ENCODE measurements around the gene FADS1. TPM values are rescaled to one million over a fixed set of nuclear protein-coding genes. Genes with fewer than 3 reads are reported as not detected.

Gene FADS1
- total RNA-seq, 1 donor from 2014 or later = 24.1 TPM

- Histone ChIP-seq H3K27ac (replicated peaks) (no peak overlapping the region), H3K4me3 (no peak overlapping the region), H3K9me3 (replicated peaks) (no peaks in the 10 kb centered on the region), H3K4me1 (peaks cover 6% of the 10 kb centered on the region), H3K36me3 (no peaks in the 10 kb centered on the region), H3K27me3 (ENCODE audit: low read depth) (peaks cover 35% of the 10 kb centered on the region)
- intact Hi-C loops (cut with micrococcal nuclease) = no loop called here
- DNase-seq = no peak
- no peak for TF ChIP-seq CTCF (IDR thresholded peaks at IDR 0.05; ENCODE audit: borderline replicate concordance)
Observed at GRCh38 chr11:61766353-61766841, 50.4 kb downstream of the FADS1 start.

- peaks cover 41% of the 10 kb centered on the region for H3K27me3 ChIP-seq (ENCODE audit: low read depth)
- H3K9me3 ChIP-seq (replicated peaks) = no peaks in the 10 kb centered on the region
- intact Hi-C loops (cut with micrococcal nuclease) = no loop called here
- no peaks in the 10 kb centered on the region for H3K36me3 ChIP-seq
- H3K27ac ChIP-seq (replicated peaks) = no peak overlapping the region
- H3K4me1 ChIP-seq = peaks cover 6% of the 10 kb centered on the region
- no peak for TF ChIP-seq CTCF (IDR thresholded peaks at IDR 0.05; ENCODE audit: borderline replicate concordance)
- DNase-seq = no peak
- H3K4me3 ChIP-seq = no peak overlapping the region
Observed at GRCh38 chr11:61765550-61766253, 51.1 kb downstream of the FADS1 start.

DNA sequence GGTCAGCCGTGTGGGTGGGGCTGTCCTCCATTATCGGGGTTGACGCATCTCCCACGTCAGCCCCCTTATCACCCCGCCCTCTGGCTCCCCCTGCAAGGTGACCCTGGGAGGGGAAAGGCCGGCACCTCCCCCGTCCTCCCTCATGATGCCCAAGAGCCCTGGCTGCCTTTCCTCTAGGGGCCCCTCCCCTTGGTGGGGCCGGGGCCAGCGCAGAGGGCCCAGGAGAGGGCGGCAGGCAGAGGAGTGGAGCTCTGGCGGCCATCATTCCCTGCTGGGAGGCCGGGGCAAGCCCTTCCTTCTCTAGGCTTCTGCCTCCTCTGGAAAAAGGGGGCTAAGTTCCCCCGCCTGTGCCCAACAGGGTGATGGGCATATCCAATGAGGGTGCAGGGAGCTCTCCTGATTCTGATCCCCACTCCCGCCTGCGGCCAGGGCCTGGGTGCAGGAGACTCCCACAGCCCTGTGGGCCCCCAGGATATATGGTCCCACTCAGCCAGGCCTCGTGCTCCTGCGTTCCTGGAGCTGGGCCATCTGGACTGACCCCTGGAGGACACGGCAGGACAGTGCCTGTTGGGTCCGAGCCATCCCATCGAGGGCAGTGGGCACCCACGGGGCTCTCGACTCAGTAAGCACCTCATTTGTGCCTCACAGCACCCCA is 52.1 kb downstream of the FADS1 start:
- H3K9me3 ChIP-seq (replicated peaks) = no peaks in the 10 kb centered on the region
- H3K4me3 ChIP-seq = no peak overlapping the region
- peaks cover 6% of the 10 kb centered on the region for H3K4me1 ChIP-seq
- no peak for TF ChIP-seq CTCF (IDR thresholded peaks at IDR 0.05; ENCODE audit: borderline replicate concordance)
- DNase-seq = no peak
- H3K27ac ChIP-seq (replicated peaks) = no peak overlapping the region
- intact Hi-C loops (cut with micrococcal nuclease) = no loop called here
- no peaks in the 10 kb centered on the region for H3K36me3 ChIP-seq
- H3K27me3 ChIP-seq (ENCODE audit: low read depth) = peaks cover 51% of the 10 kb centered on the region

DNA sequence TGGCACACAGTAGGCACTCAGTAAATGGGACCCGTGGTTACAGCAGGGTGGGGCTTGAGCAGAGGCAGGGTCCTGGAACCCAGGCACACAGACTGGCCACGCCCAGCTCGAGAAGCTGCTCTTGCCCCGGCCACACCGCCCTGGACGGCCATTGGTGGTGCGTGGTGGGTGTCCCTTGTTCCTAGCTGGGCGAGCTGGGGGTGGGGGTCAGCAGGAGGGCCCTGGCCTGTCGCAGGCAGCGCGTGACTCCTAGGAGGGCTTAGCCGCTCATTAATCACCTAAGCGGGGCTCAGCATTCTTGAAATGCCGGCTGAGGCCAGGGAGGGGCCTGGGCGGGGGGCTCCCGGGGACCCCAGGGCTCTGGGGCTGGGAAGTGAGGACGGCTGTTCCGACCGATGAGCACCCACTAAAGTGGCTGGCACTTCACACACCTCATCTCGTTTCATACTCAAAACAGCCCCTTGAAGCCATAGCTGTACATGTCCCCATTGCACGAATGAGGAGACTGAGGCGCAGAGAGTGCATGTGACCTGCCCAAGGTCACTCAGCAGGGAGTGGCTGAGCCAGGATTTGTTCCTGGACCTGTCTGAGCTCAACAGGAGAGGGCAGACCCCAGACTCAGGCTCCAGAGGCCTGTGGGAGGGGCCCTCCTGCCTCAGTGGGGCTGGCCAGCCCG is 52.7 kb downstream of the FADS1 start:
- DNase-seq = no peak
- H3K36me3 ChIP-seq = no peaks in the 10 kb centered on the region
- intact Hi-C loops (cut with micrococcal nuclease) = no loop called here
- TF ChIP-seq CTCF (IDR thresholded peaks at IDR 0.05; ENCODE audit: borderline replicate concordance) = no peak
- H3K9me3 ChIP-seq (replicated peaks) = no peaks in the 10 kb centered on the region
- H3K4me3 ChIP-seq = no peak overlapping the region
- peaks cover 51% of the 10 kb centered on the region for H3K27me3 ChIP-seq (ENCODE audit: low read depth)
- H3K27ac ChIP-seq (replicated peaks) = no peak overlapping the region
- H3K4me1 ChIP-seq = peaks cover 6% of the 10 kb centered on the region

GRCh38 chr11:61762798-61763197 is 54.0 kb downstream of the FADS1 start:
- intact Hi-C loops (cut with micrococcal nuclease) = no loop called here
- no peak for TF ChIP-seq CTCF (IDR thresholded peaks at IDR 0.05; ENCODE audit: borderline replicate concordance)
- Histone ChIP-seq H3K36me3 (no peaks in the 10 kb centered on the region), H3K9me3 (replicated peaks) (no peaks in the 10 kb centered on the region), H3K4me3 (no peak overlapping the region), H3K4me1 (peaks cover 6% of the 10 kb centered on the region), H3K27me3 (ENCODE audit: low read depth) (peaks cover 55% of the 10 kb centered on the region), H3K27ac (replicated peaks) (no peak overlapping the region)
- DNase-seq = no peak

Data from left ventricle myocardium inferior (tissue), 1 donor.